K562 treated with DMSO at 1 percent for 48 hours (cell line): ENCODE measurements around the gene BMAL1. TPM values are rescaled to one million over a fixed set of nuclear protein-coding genes. Genes with fewer than 3 reads are reported as not detected.

Experiments
- total RNA-seq: library from RNA; unstranded; fragments of 300-600 nt; gene quantifications from 2 replicates; pipeline ENCODE4 v1.2.3, GENCODE V29; 2022; ENCODE audit warnings: low replicate concordance; ENCODE audit errors: extremely low read depth

Gene BMAL1
- not detected in 2 replicates for total RNA-seq

DNA sequence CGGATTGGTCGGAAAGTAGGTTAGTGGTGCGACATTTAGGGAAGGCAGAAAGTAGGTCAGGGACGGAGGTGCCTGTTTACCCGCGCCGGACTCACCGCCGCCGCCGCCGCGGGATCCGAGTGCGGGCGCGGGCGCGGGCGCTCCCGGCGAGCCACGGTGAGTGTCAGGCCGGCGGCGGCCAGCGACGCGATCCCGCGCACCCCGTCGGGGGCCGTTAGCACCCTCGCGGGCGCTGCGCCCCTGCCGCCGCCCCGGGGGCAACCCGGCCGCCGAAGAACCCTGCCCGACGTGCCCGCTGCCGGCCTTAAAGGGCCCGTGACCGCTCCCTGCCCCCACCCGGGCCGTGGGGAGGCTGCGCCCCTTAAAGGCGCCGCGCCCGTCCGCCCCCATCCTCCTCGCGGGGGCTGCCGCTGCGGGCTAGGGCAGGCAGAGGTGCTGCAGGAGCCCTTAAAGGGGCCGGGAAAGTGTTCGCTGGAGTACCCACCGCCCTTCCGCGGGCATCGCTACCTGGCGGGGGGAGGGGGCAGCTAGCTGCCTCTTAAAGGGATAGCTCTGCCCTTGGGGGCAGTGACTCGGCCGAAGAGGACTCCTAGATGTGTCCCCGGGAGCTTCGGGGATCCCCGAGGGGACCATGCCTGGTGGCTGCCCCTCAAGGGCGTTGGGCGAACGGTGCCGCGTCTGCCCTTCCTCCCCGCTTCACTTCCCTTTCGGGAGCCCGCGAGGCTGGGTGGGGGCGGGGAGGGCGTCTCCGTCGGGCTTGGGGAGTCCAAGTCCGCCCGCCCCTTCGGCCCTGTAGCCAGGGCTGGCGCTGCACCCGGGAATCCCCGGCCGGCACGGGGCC, at the start of gene BMAL1:
Gene BMAL1 (plus strand): TSS at position 23 of the 841 bp plus-strand sequence. CDS start 76,519 bp downstream, outside the sequence.

Other genes starting within 250 kb of the BMAL1 start
- not detected in 2 replicates for gene BTBD10, start 185.4 kb downstream of the BMAL1 start, total RNA-seq
- gene PTH, start 218.2 kb downstream of the BMAL1 start, total RNA-seq: not detected in 2 replicates